IPS-18c (cell line): ENCODE data around the gene ST3GAL2.
"Not testable (repeated sequence)": the region's sequence is repeated elsewhere in the genome, so short reads cannot be mapped to it uniquely, and the experiment has no call there.

ENCODE experiments used
- H3K4me3 ChIP-seq: 2 replicates; pipeline ENCODE4 v1.7.0; 2013; ENCODE audit warnings: low read depth, mild to moderate bottlenecking, low read length, moderate library complexity; ENCODE audit not compliant: insufficient read depth
- H3K9me3 ChIP-seq: one replicate; pipeline ENCODE4 v1.6.1; 2013; ENCODE audit warnings: mild to moderate bottlenecking, low read length, moderate library complexity; ENCODE audit not compliant: control insufficient read depth, insufficient read depth

The ST3GAL2 gene

DNA sequence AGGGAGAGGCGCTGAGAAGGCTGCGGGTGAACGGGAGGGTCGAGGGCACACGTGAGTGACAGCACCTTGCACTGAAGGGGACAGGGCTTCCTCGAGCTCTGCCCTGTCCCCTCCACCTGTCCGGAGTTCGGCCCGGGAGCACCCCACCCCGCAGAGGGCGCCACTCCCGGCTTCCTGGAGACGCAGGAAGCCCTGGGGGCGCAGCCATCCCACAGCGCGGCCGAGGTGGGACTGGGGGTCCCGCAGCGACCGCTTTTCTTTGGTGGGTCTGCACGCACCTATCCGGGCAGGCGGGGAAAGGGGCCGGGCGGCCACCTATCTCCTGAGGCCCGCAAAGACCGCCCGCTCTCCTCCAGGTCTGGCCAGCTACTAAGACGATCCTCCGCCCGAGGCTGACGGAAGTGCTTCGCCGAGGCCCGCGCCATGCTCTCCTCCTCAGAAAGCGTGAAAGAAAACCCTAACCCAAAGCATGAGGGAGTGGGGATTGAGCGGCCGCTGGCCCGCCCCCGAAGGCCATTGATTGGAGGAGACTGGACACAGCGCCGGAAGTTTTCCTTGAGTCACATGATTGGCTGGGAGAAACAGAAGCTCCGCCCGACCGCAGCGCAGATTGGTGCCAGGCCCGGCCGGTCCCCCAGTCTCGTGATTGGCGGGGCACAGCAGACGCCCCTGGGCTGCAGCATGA lies 57.8 kb downstream of the ST3GAL2 start:
- Histone ChIP-seq H3K4me3 (peak overlapping the region; percentile 92), H3K9me3 (no peaks in the 10 kb centered on the region)

DNA sequence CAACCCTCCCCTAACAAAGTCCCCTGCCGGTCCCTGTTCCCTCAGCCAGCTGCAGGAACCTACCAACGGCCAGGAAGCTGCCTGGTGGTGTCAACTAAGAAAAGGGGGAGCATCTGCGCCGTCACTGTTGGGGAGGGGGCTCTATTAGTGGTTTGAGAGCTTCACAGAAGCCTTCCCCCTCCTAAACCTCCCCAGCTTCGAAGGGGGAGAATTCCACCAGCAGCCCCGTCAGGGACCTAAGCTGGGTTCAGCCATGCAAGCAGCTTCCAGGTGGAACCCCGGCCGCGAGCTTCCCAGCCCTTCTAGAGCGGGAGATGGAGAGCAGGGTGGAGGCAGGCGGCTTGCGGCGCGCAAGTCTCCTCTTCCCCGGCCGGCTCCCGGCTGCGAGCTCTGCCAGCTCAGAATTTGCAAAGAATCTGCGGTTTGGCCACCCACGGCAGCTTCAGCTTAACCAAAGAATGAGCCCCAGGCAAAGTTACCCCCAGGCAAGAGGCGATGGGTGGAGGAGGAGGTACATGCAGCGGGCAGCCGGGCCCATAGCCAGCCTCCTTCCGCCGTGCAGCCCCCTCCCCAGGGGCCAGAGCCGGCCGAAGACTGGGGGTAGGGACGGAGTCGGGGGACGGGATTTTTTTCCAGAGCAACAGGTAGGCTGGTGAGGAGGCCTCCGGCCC lies 58.5 kb downstream of the ST3GAL2 start:
- no peaks in the 10 kb centered on the region for H3K9me3 ChIP-seq
- peak overlapping the region; percentile 92 for H3K4me3 ChIP-seq

DNA sequence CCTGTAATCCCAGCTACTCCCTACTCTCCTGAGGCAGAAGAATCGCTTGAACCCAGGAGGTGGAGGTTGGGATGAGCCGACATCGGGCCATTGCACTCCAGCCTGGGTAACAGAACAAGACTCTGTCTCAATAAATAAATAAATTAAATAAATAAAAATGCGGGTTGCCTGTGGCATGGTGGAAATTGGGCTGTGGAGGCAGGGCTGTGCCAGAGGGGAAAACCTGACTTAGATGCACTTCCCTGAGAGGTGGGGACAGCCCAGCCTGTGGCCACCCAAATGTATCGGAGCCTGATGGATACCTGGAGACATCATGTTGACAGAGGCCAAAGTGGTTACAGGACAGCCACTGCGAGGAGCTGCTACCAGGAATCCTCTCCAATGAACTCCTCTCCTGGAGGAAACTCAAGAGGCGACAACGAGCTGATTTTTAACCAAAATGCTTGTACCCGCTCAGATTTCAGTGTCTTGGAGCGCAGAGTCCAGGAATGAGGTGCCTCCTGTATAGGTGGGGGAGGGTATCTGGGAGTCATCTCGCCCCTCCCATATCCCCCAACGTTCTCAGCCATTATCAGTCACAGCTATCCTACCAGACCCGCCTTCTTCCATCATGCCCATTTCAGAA lies 59.9 kb downstream of the ST3GAL2 start:
- Histone ChIP-seq H3K9me3 (no peaks in the 10 kb centered on the region), H3K4me3 (no peak overlapping the region)

DNA sequence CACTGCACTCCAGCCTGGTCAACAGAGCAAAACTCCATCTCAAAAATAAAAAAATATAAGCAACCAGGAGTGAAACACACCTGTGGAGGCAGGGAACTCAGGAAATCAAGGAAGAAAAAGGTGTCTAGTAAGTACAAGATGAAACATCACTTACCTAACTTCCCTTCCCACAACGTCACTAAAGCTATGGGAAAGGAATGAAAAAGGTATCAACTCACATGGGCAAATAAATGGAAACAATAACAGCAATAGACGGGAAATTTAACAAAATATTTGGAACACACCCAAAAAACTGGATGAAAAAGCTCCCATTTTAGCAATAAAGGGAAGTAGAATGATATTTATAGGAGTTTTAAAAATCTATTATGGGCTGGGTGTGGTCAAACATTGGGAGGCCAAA lies 61.1 kb downstream of the ST3GAL2 start:
- H3K4me3 ChIP-seq = no peak overlapping the region
- H3K9me3 ChIP-seq = no peaks in the 10 kb centered on the region

DNA sequence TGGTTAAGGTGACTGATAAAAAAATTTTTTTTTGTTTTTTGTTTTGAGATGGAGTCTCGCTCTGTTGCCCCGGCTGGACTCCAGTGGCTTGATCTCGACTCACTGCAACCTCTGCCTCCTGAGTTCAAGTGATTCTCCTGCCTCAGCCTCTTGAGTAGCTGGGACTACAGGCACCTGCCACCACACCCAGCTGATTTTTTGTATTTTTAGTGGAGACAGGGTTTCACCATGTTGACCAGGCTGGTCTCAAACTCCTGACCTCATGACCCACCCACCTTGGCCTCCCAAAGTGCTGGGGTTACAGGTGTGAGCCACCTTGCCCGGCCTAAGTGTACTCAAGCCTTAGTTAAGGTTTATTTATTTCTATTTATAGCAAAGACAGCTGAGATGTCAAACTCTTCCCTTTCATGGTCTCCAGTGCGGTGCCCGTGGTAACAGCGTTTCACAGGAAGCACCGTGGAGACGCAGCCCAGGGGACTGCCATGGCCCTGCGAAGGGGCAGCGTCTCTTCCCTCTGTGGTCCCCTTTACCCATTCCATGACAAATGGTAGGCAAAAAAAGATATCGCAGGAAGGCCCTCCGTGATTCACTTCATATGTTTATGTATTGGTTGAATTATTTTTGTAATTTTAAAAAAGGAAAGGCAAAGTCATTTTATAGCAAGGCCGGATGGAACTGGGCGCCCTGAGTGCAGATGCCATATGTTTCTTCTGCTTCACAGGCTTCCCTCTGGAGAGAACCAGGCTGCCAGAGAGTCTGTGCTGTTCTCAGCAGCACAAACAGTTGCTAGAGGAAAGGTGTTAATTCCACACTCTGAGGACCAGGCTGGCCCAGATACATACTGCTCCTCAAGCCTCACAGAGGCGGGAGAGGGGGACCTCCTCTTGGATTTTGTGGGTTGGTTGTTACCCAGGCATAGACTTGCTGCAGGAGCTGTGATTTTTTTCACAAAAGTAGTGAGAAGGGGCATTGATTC lies 63.0 kb downstream of the ST3GAL2 start:
- no peak overlapping the region for H3K4me3 ChIP-seq
- no peaks in the 10 kb centered on the region for H3K9me3 ChIP-seq

DNA sequence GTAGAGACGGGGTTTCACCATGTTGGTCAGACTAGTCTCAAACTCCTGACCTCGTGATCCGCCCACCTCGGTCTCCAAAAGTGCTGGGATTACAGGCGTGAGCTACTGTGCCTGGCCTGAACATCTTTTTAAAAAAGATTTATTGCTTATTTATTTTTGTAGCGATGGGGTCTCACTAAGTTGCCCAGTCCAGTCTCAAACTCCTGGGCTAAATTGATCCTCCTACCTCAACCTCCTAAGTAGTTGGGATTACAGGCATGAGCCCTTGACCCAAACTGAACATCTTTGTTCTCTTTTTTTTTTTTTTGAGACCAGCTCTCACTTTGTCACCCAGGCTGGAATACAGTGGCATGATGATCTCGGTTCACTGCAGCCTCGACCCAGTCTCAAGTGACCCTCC lies 64.7 kb downstream of the ST3GAL2 start:
- no peak overlapping the region for H3K4me3 ChIP-seq
- no peaks in the 10 kb centered on the region for H3K9me3 ChIP-seq

DNA sequence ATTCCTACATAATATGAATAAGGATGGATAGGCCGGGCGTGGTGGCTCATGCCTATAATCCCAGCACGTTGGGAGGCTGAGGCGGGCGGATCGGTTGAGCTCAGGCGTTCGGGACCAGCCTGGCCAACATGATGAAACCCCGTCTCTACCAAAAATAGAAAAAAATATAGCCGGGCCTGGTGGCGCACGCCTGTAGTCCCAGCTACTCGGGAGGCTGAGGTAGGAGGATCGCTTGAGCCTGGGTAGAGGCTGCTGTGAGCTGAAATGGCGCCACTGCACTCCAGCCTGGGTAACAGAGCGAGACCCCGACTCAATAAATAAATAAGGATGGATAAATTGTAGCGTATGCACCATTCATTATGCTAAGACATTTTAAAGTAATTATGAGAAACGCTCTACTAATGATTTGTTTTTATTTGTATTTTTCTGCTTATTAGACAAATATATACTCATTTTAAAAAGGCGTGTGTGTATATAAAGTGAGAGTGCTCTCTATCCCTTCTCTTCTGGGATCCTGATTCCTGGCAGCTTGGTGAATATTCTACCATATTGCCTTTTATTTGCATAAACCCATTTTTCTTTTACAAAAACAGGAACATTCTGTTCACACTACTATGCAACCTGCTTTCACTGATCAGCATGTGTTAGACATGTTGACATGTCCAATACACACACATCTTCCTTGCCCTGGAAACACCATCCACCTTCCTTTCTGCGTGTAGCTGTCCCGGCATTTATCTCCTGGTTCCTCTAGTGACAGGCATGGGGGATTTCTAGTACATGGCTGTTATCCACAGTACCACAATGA lies 65.8 kb downstream of the ST3GAL2 start:
- no peak overlapping the region for H3K4me3 ChIP-seq
- no peaks in the 10 kb centered on the region for H3K9me3 ChIP-seq

DNA sequence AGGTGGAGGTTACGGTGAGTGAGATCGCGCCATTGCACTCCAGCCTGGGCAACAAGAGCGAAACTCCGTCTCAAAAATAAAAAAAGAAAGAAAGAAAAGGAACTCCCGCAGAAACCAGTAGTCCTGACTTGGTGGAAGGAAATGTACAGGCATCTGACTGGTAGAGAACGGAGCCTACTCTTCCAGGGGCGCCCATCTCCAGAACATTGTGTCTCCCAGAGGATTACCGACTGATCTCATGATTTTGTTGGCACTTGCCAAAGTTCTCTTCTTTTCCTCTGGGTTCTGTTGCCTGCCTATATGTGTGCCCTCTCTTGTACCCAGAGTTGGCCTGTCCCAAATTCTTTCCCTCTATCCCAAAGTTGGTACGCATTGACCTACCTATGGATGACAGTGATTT lies 68.0 kb downstream of the ST3GAL2 start:
- Histone ChIP-seq H3K9me3 (no peaks in the 10 kb centered on the region), H3K4me3 (no peak overlapping the region)

DNA sequence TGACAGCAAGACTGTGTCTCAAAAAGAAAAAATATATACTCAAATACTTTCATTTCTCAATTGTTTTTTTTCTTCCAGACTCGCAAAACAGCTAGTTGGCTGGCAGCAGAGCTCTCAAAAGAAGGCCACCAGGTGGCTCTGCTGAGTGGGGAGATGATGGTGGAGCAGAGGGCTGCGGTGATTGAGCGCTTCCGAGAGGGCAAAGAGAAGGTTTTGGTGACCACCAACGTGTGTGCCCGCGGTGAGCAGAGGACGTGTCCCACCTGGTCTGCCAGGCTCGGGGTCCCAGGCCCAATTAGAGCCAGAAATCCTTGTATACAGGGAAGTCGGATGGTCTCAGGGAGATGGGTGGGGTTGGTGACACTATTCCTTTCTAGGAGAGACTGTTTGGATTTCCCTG lies 68.8 kb downstream of the ST3GAL2 start:
- not testable (repeated sequence) for H3K9me3 ChIP-seq, H3K4me3 ChIP-seq

DNA sequence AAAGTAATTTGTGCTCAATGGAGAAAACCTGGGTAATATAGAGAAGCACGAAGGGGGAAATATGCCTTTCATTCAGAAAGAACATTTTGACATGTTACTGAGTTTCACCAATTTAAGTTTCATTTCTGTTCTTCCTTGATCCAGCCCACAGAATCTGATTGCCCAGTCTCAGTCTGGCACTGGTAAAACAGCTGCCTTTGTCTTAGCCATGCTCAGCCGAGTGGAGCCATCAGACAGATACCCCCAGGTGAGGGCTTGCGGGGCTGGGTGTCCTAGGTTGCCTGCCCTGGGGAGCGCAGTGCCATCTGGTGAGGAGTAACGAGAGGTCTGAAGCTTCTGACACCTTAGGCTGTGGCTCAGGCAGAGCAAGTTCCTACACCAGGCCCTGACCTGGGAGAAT lies 74.5 kb downstream of the ST3GAL2 start:
- Histone ChIP-seq H3K4me3 (no peak overlapping the region), H3K9me3 (no peaks in the 10 kb centered on the region)

DNA sequence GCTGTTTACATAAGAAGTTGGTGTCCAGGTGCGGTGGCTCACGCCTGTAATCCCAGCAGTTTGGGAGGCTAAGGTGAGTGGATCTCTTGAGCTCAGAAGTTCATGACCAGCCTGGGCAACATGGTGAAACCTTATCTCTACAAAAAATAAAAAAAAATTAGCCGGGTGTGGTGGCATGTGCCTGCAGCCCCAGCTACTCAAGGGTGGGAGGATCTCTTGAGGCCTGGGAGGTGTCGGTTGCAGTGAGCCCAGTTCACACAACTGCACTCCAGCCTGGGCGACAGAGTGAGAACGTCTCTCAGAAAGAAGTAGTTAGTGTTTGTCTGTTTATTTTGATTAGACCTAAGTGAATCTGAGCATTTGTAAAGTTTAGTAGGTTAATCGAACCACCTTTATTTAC lies 79.3 kb downstream of the ST3GAL2 start:
- no peaks in the 10 kb centered on the region for H3K9me3 ChIP-seq
- no peak overlapping the region for H3K4me3 ChIP-seq

DNA sequence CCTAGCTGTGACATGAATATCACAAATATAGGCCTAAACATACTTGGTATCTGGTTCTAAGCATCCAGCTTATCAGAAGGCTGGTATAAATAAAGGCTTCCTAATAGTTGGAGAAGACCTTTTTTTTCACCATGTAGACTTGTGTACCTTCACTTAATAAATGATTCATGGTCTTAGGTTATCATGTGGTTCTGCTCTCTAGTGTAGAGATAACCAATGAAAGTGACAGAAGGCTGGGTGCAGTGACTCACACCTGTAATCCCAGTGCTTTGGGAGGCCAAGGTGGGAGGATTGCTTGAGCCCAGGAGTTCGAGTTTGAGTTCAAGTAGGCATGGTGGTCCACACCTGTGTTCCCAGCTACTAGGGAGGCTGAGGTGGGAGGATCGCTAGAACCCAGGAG lies 89.1 kb downstream of the ST3GAL2 start:
- H3K4me3 ChIP-seq = no peak overlapping the region
- no peaks in the 10 kb centered on the region for H3K9me3 ChIP-seq

DNA sequence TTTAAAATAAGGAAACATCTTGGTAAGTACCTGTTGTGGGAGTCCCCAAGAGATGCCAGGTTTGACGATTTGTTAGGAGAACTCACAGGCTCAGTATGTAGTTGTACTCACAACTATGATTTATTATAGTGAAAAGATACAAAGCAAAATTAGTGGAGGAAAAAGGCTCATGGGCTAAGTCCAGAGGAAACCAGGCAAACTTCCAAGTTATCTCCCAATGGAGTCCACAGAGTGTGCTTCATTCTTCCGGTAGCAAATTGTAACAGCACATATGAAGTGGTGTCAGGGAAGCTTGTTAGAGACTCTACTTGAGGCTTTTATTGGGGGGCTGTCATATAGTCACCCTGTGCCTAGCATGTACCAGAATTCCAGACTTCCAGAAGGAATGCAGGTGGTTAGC lies 89.9 kb downstream of the ST3GAL2 start:
- H3K4me3 ChIP-seq = no peak overlapping the region
- no peaks in the 10 kb centered on the region for H3K9me3 ChIP-seq

DNA sequence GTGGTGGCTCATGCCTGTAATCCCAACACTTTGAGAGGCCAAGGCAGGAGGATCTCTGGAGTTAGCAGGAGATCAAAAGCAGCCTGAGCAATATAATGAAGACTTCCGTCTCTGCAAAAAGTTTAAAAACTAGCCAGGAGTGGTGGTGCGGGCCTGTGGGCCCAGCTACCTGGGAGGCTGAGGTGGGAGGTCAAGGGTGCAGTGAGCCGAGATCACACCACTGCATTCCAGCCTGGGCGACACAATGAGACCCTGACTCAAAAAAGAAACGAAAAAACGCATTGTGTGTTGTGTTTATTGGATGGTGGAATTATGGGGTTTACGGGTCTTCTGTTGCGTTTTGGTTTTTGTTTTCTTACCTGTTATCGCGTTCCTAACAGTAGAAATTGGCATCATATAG lies 93.1 kb downstream of the ST3GAL2 start:
- peak overlapping the region; percentile 95 for H3K4me3 ChIP-seq

DNA sequence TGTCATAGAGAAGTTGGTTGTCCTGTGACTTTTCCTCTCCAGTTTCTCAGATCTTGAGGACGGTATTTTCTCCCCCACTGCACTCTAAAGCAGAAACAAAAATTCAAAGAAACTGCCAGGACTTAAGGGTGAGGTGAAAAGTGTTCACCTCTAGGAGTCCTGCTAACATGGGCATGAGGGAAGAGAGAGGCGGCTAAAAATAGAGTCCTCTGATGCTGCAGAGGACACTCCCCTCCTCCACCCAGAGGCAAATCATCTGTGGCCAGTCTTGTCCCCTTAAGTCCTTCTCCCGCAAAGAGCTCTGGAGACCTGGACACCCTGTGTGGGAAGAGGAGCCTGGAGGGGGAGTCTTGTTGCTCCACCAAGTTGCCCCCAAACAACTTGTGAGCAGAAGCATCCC lies 96.9 kb downstream of the ST3GAL2 start:
- no peaks in the 10 kb centered on the region for H3K9me3 ChIP-seq
- H3K4me3 ChIP-seq = no peak overlapping the region

More for the DNA sequence above, 93.1 kb downstream of the ST3GAL2 start:
- no peaks in the 10 kb centered on the region for H3K9me3 ChIP-seq

DNA sequence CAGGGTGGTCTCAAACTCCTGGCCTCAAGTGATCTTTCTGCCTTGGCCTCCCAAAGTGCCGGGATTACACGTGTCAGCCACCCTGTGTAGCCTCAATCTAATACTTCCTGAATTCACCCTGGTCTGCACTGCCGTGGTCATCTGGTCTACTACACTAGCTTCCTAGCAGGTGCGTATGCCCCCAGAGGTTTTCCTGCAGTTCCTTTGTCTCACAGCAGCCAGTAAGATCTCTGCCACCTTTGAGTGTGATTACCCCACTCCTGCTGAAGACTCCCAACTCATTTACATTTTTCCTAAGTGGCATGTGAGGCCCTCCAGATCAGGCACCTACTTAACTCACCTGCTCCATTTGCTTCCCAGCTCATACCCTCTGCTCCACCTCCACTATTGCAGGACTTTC lies 97.3 kb downstream of the ST3GAL2 start:
- Histone ChIP-seq H3K4me3 (no peak overlapping the region), H3K9me3 (no peaks in the 10 kb centered on the region)

DNA sequence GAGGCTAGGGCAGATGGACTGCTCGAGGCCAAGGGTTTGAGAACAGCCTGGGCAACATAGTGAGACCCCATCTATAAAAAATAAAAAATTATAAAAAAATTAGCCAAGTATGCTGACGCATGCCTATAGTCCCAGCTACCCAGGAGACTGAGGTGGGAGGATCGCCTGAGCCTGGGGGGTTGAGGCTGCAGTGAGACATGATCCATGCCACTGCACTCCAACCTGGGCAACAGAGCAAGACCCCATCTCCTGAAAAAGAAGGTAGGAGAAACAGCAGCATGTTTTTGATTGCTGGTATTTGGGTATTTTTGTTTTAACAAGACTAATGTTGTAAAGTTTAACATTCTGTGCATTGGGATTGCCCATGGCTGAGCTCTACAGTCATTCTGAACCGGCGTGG lies 101.1 kb downstream of the ST3GAL2 start:
- no peaks in the 10 kb centered on the region for H3K9me3 ChIP-seq
- no peak overlapping the region for H3K4me3 ChIP-seq
